Occipital lobe (tissue), 2 donors: ENCODE results near the gene TASP1. TPM values are rescaled to one million over a fixed set of nuclear protein-coding genes. Genes with fewer than 3 reads are reported as not detected.
"Not testable (repeated sequence)": the region's sequence is repeated elsewhere in the genome, so short reads cannot be mapped to it uniquely, and the experiment has no call there.

Source experiments
- DNase-seq: peaks from one replicate; lab custom pipeline; 2025; lab: John Stamatoyannopoulos, UW
- total RNA-seq: library from RNA; depleted of rRNA; stranded (reverse); fragments of >200 nt; gene quantifications from one replicate; pipeline ENCODE4 v1.2.3, GENCODE V29; 2014

TASP1 gene
- total RNA-seq, 1 donor from 2014 or later, result 27.5 TPM

DNA sequence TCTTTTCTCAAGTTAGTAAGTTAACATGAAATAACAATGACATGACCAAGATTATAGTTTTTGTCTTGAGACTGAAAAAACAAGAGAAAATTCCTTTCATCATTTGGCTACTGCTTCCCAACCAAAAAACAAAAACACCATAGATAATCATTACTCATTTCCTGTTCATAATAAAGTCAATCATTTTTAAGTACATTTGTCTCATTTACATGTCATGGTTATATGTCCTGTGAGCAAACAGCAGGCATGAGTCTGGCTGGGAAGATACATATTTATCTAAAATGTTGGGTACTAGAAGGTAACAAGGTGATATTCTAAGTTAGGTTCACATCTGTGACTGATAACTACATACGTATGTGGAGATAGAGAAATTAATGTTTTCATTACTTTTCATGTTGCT is 237.1 kb downstream of the TASP1 start:
- no peak for DNase-seq

DNA sequence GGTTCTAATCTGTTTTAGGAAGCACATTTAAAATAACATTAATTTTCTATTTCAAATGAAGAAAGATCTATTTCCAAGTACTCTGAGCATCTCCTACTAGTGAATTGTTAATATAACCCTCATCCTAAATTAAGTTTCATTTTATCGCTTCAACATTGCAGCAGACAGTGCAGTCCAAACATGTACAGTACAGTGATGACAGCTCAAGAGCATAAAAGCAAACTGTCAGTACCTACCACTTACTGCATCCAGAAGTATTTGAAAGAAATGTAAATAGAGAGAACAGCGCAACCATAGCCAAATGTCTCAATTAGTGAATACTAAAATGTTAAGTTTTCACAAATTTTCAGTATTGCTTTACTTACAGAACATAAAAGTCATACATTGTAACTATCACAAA is 238.3 kb downstream of the TASP1 start:
- no peak for DNase-seq

DNA sequence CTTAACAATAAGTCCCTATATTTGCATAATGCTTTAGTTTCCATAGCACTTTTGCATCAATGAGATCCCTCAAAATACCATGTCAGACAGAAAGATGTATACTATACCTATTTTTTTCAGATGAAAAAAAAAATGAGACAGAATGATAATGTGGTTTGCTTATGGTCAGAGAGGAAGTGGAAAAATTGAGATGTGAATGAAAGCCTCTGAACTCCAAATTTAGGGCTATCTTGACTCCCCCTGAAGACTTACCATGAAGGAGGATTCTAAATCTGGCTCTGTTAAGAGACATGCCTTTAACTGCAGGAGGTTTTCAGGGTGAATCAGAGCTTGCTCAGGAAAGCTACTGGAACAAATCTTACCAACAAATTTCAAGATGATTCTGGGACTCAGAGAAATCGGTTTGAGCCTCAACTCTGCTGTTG is 241.4 kb downstream of the TASP1 start:
- no peak for DNase-seq

DNA sequence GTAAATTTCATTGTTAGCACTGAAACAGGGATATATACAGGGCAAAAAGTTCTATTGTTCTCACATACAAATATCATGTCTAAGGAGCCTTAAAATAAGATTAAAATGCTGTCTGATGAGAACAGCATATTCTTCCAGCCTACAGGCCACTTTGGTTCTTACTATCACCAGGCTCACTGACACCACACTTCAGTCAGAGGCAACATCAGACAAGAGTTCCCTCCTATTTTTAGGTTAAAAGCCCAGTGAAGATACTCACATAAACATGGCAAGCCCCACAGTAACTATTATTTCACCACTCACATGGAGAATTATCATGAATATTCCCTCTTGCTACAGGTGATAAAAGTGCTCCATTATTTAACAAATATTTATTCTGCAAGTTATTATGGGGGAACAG is 241.9 kb downstream of the TASP1 start:
- DNase-seq, result no peak

DNA sequence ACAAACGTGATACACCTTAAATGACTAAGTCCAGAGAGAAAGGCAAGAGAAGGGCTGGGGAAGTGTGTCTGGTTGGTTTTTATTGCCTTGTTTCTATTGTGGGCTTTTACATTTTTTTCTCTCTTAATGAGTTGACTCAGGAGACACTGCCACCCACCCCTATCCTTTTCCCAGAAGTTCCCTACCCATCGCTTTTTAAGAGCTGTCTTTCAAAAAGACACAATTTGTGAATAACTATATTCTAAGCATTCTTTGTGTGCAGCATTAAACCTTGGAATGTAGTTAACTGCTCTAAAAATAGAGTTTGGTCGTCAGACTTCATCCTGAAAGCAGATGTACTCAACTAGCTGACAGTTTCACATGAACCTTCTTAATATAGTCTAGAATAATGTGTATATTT is 242.7 kb downstream of the TASP1 start:
- no peak for DNase-seq

DNA sequence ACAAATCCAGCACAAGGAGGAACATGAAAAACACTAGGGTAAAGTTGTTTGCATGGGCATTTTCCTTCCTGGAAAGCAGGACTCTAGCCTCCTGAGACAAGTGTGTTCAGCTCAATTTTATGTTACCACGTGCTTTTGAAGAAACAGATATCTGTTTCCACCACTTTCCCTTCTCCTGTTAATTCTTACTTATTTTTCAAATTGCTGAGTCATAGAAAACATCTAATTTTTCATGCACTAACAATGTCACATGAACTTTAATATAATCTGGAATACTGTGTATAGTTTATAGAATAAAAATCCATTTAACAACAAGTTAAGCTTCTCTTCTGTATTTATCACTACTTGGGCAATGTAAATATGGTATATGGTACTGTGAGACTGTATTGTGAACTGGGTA is 243.5 kb downstream of the TASP1 start:
- no peak for DNase-seq

DNA sequence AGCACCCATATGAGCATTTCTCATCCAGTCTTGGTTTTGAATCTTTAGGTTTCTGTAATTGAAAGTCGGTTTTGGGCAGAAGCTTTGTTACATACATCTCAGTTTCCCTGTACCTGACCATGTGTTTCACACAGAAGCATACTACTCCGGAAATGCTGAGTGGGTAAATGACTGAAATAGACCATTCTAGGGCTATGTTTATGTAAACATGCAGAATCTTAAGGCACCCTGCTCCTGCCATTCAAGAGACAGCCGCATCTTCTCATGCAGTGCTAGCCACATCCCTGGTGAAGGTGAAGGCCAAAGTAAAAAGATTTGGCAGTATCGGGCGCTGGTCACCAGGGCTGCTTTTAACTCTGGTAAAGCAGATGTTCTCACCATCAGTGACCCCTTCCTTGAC is 246.3 kb downstream of the TASP1 start:
- no peak for DNase-seq

DNA sequence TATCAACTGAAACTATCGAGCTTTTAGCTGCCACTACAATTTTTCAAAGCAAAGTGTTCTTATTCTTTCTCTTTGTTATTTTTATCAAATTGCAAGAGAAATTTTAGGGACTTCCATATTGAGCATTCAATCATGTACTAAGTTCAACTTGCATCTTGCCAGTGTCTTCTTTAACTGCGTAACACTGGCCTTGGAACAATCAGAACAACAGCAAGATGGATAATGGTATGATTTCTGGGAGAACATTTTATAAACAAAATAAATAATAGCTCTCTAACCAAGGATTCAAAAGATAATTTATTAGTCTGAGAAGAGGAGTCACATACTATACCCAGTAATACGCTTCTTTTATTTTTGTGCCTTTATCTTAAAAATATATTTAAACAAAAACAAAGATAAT is 249.6 kb downstream of the TASP1 start:
- DNase-seq, result no peak

DNA sequence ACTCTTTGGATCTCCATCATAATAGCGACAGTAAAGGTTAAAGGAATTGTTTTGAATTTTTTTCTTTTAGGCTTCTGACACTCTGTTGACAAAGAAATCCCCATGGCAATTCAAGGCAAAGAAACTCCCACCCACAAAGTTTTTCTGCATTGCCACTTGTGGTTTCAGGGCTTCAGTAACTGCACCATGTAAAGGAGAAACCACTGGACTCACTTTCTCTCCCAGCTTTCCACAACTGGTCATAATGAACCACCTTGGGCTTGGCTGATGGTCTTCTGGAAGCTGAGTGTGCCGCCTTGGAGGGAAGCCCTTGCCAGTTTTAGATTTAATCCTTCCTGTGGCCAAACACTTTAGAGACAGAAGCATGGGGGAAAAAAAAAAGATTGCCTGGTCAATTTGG is 254.6 kb downstream of the TASP1 start:
- no peak for DNase-seq

DNA sequence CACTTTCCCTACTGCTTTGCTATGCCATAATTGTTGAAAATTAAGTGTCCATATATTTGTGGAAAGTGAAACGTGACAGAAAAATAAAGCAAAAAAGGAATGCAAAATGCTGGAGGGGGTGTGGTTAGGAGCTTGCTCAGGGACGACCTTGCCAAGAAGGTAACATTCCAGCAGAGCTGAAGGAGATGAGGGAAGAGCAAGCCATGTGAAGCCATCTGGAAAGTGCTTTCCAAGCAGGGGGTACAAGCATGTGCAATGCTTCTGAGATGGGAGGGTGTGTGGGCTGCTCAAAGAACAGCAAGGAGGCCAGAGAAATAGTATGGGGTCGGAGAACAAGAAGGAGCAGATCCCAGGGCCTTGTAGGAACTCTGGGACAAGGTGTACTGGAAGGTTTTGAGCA is 255.9 kb downstream of the TASP1 start:
- no peak for DNase-seq

DNA sequence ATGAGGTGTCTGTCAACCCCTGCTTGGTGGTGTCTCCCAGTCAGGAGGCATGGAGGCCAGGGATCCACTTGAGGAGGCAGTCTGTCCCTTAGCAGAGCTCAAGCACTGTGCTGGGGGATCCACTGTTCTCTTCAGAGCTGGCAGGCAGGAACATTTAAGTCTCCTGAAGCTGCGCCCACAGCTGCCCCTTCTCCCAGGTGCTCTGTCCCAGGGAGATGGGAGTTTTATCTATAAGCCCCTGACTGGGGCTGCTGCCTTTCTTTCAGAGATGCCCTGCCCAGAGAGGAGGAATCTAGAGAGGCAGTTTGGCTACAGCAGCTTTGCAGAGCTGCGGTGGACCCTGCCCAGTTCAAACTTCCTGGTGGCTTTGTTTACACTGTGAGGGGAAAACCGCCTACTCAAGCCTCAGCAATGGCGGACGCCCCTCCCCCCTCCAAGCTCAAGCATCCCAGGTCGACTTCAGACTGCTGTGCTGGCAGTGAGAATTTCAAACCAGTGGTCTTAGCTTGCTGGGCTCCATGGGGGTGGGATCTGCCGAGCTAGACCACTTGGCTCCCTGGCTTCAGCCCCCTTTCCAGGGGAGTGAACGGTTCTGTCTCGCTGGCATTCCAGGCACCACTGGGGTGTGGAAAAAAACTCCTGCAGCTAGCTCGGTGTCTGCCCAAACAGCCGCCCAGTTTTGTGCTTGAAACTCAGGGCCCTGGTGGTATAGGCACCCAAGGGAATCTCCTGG is 258.1 kb downstream of the TASP1 start:
- not testable (repeated sequence) for DNase-seq

DNA sequence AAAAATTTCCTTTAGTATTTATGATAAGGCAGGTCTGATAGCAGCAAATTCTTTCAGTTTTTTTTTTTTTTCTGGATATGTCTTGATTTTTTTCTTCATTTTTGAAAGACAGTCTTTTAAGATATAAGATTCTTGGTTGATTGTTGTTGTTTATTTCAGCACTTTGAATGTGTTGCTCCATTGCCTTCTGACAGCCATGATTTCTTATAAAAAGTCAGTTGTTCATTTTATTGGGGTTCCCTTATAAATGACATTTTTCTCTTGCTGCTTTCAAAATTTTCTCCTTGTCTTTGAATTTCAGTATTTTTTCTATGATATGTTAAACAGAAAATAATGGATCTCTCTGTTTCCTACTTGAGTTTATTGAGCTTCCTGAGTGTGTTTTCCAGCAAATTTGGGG is 265.3 kb downstream of the TASP1 start:
- no peak for DNase-seq

DNA sequence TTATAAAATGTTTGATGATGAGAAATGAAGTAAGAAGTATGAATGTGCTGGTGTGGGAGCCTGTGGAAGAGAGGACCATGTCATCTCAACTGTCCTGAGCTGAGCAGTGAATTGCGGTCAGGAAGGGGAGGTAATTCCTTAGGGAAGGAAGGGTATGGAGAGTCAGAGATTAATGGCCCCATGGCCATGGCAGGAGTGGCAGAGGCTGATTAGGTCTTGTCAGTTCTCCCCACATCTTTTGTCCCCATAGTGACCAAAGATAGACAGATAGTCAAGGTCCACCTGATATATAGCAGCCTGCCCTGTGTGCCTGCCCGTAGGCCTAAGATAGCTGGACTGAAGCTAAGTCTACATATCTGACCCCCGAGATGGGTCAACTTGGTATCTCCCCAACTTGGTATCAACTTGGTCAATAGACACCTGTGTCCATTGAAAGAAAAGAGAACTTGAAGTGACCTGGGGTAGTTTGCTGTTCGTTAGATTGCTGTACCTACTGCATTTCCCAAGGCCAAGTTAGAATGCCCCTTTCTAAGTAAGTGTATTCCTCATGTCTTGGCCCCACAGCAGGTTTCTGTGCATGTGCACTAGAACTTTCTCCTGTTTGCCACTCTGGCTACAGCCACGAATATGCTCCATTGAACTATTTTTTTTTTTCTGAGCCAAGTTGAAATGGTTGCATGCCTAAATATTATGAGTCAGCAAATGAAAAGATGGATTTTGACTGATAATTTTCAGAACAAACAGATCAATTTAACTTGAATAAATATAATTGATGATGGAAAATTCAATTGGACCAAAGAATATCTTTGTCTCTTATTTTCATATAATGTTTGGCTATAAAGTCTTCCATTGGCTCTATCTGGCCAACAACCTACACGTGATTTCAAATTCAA is 274.2 kb downstream of the TASP1 start:
- no peak for DNase-seq

DNA sequence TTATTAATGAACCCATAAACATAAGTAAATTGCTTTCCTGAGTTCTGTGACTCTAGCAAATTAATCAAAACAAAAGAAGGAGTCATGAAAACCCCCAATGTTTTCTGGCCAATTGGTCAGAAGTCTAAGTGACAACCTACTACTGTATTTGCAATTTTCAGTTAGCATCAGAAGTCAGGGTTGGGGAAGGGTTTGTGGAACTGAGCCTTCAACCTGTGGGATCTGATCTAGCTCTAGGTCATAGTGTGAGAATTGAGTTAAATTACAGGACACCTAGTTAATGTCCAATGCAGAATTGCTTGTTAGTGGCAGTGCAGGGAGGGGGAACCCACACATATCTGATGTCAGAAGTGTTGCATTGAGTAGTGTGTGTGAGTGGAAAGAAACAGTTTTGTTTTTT is 275.3 kb downstream of the TASP1 start:
- DNase-seq, result no peak

DNA sequence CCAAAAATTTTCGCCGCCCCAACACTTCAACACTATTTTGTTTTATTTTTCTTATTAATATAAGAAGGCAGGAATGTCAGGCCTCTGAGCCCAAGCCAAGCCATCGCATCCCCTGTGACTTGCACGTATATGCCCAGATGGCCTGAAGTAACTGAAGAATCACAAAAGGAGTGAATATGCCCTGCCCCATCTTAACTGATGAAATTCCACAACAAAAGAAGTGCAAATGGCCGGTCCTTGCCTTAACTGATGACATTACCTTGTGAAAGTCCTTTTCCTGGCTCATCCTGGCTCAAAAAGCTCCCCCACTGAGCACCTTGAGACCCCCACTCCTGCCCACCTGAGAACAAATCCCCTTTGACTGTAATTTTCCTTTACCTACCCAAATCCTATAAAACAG is 276.6 kb downstream of the TASP1 start:
- not testable (repeated sequence) for DNase-seq

DNA sequence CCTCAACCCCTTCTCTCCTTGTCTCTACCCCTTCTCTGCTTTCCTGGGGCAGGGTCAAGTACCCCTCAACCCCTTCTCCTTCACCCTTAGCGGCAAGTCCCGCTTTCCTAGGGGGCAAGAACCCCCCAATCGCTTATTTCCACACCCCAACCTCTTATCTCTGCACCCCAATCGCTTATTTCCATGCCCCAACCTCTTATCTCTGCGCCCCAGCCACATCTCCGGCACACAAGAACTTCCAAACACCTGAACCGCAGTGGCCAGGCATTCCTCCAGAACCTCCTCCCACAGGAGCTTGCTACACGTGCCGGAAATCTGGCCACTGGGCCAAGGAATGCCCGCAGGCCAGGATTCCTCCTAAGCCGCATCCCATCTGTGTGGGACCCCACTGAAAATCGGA is 279.8 kb downstream of the TASP1 start:
- DNase-seq, result not testable (repeated sequence)

DNA sequence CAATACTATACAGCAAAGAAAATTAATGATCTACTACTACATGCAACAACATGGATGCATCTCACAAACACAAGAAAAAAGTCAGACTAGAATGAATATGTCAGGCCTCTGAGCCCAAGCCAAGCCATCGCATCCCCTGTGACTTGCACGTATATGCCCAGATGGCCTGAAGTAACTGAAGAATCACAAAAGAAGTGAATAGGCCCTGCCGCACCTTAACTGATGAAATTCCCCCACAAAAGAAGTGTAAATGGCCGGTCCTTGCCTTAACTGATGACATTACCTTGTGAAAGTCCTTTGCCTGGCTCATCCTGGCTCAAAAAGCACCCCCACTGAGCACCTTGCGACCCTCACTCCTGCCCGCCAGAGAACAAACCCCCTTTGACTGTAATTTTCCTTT is 280.9 kb downstream of the TASP1 start:
- DNase-seq, result not testable (repeated sequence)

DNA sequence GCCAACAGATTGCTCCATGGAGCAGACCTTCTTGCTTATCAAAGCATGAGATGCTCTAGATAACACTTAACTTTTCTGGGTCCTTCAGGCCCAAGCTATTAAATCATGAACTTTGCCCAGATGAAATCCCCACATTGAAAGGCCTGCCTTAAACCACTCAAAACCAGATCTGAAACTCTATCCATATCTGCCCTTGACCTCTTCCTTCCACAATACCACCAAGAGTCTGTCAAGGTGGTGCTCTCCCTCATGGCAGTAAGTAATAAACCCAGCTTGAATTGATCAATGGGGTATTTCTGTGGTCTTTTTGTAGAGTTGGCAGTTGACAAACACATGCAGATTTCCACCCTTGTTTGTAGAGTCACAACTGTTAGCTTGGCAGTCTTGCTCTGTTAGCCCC is 282.1 kb downstream of the TASP1 start:
- no peak for DNase-seq

DNA sequence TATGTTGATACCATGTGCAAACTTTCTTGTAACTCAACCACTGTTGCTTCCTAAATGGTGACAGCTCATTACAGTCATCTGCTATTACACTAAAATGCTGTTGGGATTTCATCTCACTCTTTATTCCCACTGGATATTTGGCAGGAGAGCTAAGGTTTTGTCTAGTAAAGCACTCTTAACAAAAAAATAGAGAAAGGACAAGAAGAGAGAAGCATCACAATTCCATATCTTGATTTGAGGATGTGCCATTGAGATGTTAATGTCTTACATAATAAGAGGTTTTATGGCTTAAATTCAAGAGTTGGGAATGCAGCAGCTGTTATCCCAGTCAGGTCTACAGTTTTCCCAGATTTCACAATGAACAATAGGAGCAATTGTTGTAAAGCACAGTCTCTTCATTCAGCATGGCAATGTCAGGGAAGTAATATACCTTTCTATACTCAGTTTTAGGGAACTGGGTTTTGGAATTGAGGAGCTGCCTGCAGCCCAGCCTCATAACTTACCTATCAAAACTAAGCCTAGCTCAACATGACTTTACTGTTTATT is 282.7 kb downstream of the TASP1 start:
- no peak for DNase-seq

DNA sequence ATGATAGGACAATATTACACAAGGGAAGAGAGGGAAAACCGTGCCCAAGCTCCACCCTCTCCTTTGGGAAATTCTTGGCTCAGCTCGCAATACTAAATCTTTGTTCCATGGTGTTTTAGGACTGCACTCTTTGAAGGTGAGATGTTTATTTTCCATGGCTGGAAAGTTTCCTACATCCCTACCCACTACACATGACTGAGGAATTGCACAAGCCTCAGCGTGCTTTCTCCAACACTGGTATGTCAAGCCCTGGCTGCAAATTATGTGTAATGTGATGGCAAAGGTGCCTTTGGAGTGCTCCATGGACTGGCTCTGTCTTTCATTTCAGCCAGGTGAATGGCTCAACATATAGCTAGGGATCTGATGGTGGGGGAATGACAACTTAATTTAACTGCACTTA is 283.3 kb downstream of the TASP1 start:
- no peak for DNase-seq

DNA sequence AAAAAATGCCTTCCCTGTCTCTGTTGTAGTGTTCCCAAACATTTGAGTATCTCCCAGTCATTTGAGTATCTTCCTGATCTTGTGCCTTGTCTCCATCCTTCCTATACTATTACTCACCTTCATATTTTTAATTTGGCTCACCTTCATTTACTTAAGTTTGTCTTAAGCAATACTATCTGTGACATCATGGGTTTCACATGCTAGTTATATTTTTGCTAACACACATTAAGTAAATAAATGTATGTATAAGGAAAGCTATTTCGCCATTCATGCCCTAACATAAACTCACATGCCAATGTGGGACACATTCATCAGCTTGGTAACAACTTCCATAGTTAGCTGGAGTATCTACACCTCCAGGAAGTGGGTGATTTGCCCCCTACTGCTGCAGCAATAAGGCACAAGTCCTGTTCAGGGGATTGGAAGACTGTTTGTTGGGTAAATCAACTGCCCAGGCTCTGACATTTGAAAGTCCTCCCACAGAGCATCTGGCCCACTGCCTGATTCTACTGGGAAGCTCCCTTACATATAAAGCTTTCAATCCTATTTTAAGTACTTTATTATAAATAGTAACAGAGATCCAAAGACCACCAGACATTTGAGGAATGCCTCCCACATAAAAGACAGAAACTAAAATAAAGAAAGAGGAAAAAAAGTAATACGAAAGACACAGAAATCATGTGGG is 285.3 kb downstream of the TASP1 start:
- DNase-seq, result no peak

DNA sequence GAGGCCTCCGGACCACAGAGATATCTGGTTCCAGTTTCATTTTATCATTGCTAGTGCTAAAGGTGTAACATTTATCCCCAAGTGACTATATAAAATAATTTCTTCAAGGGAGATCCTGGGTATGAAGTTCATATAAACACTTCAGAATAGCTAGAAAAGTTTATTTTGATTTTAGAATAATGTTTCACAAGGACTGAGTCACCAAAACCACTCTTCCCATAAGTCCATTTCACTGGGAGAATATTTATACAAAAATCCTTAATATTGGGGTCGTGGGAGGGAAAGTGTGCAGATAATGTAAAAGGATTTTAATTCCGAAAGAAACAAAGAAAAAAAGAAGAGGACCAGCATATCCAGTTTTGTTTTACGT is 289.5 kb downstream of the TASP1 start:
- no peak for DNase-seq
